ENCODE results near the gene SPI1.

SPI1 gene

GRCh38 chr11:47406896-47407745, 28.8 kb upstream of the SPI1 start:
- no peak for DNase-seq

DNA sequence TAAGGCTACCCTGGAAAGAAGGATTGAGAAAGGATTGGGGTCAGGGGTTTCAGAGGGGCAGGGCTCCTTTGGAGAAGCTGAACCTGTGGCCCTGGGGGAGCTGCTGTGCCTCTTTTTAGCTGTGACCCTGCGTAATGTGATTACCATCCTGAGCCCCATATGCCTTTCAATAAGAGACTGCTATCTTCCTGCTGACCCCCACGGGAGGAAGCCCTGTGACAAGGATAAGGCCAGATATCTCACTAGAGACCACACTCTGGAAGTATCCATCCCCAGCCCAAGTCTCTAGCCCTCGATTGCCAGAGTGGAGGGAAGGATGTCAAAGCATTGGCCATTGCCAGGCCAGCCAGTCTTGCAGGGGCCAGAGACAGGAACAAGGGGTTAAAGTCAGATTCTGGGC, 25.2 kb upstream of the SPI1 start:
- no peak for DNase-seq

DNA sequence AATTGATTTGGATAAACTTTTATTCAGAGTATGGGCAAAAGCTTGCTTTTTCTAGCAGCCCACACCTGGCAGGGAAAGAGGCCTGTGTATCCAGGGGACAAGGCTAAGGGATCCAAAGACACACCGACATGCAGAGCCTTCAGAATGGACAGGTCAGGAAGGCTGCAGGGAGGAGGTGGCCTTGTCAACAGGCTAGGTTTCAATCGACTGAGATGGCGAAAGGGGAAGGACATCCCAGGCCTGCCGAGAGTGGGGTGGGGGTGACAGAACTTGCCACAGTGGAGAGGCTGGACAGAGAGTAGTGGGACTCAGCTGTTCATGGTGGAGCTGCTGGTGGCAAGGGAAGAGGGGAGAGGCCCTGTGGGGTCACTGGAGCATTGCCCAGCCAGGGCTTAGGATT, 24.8 kb upstream of the SPI1 start:
- no peak for DNase-seq

DNA sequence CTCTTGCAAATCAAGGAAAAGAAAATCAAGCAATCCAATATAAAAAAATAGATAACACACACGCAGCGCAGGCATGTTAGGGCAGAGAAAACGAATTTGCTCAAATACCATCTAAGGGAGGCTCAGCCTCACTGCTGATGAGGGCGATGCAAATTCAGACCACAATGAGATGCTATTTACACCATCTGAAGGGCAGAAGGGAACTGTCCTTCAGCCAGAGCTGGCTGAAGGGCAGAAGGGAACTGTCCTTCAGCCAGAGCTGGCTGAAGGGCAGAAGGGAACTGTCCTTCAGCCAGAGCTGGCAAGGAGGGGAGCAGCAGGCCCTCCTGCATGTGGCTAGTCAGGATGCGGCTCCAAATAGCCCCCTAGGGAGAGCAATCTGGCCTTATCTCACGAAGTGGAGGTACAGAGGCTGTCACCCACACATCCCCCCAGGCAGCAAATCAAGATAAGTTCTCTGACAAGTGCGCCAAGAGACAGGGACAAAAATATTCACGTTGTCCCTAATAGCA, 22.5 kb upstream of the SPI1 start:
- DNase-seq = no peak

GRCh38 chr11:47399860-47400767, 21.8 kb upstream of the SPI1 start:
- no peak for DNase-seq

GRCh38 chr11:47398551-47398950, 20.2 kb upstream of the SPI1 start:
- DNase-seq = no peak

GRCh38 chr11:47398011-47398410, 19.7 kb upstream of the SPI1 start:
- DNase-seq = no peak

- DNase-seq = no peak
Measured at GRCh38 chr11:47396049-47396320, 17.6 kb upstream of the SPI1 start.

DNA sequence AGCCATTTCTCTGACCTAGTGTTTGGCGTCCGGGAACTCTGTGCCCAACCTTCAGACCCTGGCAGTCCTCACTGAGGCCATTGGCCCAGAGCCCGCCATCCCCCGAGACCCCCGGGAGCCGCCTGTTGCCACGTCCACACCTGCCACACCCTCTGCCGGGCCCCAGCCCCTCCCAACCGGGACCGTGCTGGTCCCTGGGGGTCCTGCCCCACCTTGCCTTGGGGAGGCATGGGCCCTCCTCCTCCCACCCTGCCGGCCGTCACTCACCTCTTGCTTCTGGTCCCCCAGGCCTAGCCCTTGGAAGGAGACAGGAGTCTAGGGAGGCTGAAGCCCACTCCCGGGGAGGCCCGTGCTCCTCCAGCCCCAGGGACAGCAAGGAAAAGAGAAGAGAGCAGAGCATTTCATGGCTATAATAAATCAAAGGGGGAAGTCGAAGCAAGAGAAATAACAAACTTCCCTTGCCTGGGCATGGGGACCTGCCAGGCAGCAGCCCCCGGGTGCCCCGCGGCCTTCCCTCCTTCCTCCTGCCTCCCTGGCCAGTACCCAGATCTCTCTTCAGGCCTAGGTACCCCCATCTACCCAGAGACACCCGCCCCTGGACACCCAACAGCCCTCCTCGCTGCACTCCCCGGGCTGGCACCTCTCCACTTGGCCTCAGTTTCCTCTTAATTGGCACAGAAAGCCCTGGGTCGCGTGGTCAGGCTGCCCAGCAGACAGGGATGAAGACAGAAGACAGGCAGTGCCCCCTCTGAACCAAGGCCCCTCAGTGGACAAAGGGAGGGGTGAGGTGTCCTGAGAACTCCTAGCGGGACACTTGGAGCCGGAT, 17.1 kb upstream of the SPI1 start:
- no peak for DNase-seq

GRCh38 chr11:47394322-47395222, 16.2 kb upstream of the SPI1 start:
- DNase-seq = no peak

DNA sequence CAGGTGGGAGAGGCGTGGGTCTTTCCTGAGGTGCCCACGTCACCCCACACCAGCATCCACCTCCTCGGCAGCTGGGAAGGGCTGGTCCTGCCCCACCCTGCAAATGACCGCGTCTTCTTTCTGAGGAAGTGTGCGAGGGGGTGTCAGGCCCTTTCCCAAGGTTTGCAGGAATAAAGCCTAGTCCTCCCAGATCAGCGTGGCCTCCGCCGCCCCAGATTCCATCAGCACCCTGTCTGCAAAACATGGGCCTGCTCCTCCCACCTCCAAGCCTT, 15.6 kb upstream of the SPI1 start:
- DNase-seq = no peak

DNA sequence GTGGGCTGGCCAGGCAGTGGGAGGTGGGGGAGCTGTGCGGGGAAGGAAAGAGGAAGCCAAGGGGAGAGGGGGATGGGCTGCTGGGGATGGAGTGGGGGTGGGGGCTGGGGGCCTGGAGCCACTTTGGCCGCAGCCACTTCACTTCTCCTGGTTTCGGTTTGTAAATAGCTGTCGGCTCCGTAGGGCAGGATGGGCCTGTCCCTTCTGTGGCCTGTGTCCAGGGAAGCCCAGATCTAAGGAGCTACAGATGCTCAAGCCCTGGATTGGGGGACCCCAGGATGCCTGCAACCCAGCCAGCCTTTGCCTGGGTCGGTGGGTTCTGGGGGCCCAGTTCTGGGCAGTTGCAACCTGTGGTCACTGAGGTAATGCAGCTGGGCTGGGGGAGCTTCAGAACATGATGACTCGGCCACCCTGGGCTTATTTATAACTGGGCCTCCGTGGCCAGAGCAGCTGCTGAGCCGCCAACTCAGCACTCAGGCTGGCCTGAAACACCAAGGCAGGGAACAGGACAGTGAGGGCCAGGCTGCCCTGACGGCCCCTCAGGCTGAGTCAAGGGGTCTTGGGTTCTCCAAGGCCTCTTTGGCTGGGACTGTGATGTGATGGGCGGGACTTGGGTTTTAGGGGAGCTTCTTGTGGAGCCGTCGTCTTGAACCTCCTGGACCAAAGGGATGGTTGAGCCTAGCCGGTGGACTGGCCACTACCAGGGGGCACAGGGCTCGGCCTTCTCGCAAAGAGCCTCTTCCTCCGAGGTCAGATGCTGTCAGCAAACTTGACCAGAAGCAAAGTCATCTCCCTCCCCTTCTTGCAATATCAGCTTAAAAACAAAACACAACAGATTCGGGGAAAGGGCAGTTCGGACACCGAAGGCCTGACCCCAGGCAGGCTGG, 15.1 kb upstream of the SPI1 start:
- no peak for DNase-seq

DNA sequence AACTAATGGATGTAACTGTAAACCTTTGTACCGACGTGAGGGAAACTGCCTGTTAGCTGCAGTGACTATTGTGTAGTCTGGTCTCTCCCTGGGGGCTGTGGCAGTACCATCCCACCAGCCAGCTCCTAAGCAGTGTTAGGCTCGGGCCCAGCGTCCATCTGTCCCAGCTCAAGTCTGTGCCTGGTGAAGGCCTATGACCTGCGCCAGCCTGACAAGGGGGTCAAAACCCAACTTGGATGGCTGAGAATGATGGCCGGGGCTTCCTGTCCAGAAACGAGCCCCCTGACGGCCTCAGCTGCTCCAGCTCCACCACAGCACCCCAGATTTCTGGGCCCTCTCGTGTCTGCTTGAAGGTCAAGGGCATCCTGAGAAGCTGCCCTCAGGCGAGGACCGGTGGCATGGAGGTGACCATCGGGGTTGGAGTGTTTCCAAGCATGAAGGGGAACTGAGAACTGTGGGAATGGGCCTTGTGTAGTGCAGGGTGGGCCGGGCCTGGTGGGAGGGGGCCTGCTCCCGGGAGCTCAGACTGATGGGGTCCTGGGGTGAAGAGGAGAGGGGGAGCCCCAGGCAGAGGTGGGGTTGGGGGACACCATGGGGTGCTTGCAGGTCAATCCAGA, 14.3 kb upstream of the SPI1 start:
- no peak for DNase-seq

GRCh38 chr11:47391711-47392432, 13.5 kb upstream of the SPI1 start:
- DNase-seq = no peak

DNA sequence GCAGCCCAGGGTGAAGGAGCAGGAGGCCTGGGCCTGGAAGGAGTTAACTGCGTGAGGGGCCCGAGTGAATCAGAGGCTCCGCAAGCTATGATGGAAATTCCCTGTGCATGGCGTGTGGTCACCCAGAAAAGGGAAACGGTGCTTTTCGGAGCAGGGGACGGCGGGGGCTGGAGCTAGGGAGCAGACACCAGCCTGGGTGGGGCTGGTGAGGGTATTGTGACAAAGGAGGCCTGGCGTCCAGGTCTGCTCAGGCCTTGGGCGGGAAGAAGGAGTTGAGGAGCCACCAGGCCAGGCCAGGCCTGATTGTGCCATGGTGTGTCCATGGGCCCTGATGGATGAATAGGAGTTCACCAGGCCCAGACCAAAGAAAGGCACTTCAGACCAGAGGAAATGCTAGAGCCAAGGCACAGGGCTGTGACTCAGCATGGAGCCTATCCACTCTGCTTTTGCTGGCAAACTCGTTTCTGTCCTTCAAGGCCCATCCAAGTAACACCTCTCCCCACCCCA, 12.8 kb upstream of the SPI1 start:
- DNase-seq = no peak

DNA sequence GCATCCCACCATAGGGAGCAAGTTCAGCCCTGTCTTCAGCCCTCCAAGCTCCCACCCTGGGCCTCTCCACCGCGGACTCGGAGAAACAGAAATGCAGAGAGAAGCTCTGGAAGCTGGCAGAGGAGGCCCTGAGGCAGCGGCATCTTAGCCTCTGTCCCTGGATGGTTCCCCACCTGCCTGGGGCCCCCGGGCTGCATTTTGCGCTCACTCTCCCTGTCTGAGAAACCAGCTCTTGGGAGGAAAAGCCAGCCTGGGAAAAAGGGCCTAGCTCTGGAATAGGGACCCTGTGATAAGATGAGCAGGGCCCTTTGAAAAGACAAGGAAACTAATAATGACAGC, 12.0 kb upstream of the SPI1 start:
- no peak for DNase-seq

GRCh38 chr11:47389577-47390421, 11.5 kb upstream of the SPI1 start:
- no peak for DNase-seq

DNA sequence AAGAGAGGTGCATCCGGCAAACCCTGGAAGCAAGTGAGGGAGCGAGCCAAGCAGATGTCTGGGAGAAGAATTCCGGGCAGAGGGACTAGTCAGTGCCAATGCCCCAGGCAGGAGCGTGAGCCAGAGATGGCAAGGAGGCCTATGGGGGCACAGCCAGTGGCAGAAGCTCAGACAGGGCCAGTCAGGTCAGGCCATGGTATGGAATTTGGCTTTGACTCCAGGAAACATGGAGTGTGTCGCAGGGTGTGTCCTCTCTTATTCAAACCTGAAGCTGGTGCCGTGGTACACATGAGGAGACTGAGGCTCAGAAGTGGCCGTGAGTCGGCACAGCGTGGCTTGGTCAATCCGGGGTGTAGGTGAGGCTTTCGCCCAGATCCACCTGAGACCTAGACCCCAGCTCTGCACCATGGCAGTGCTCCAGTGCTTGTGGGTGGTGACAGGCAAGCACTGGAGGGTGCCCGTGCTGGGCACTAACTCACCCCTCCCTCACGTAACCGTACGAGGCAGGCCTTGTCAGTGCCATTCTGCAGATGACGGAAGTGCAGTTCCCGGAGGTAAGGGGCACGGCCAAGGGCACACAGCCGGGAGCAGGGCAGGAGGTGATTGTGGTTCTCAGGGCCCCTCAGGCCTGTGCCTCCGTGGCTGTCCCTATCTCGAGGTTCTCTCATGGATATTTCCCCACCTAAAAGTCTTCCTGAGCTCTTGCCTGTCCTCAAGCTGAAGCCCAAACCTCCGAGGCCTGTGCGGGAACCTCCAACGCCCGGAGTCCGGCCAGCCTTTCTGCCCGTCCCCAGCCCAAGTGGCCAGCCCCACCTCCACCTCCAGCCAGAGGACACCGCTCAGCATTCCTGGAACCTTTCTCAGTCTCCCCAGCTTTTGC, 10.6 kb upstream of the SPI1 start:
- DNase-seq = no peak
